SK-N-MC (cell line): ENCODE data around the gene MRTFA.

ENCODE experiments used
- EZH2 ChIP-seq: fragments of 200-600 bp; sonication (generic); IDR thresholded peaks from one replicate; pipeline ENCODE4 v1.6.1; 2017; ENCODE audit warnings: antibody characterized with exemption
- FOXP2 ChIP-seq: optimal IDR thresholded peaks from 2 replicates; pipeline ENCODE3; 2011; ENCODE audit warnings: mild to moderate bottlenecking, moderate library complexity; ENCODE audit not compliant: insufficient read depth; ENCODE audit errors: extremely low read length, control extremely low read depth
- POLR2AphosphoS5 ChIP-seq: IDR thresholded peaks from 2 replicates; pipeline ENCODE4 v1.6.1; 2012; ENCODE audit warnings: mild to moderate bottlenecking, low read depth, low read length, borderline replicate concordance

- TF ChIP-seq POLR2AphosphoS5, result no peak
- TF ChIP-seq EZH2, result no peak
- TF ChIP-seq FOXP2, result no peak
These were observed 96.3 kb downstream of the MRTFA start for GRCh38 chr22:40540265-40540664.
